WTC11 (cell line): ENCODE data around the gene PFKFB3. TPM values are rescaled to one million over a fixed set of nuclear protein-coding genes. Genes with fewer than 3 reads are reported as not detected.
A peak's percentile ranks its signal among the peaks of the same experiment; 100 is the strongest.
"Not testable (repeated sequence)": the region's sequence is repeated elsewhere in the genome, so short reads cannot be mapped to it uniquely, and the experiment has no call there.

Experiments
- ATAC-seq: fragments of 200-7000 bp; cut with Tn5 transposase; 2 replicates; pipeline ENCODE4 v1.10.0; 2021; ENCODE audit warnings: mild to moderate bottlenecking, moderate library complexity
- CTCF ChIA-PET: fragments of 300-600 bp; sonication (Branson Sonifier 250); formaldehyde crosslinking; loops from one replicate; lab custom pipeline; 2021; ENCODE audit warnings: antibody characterized with exemption; lab: Charles Lee
- POLR2A ChIA-PET: fragments of 350-600 bp; sonication (Branson Sonifier 250); formaldehyde crosslinking; loops from one replicate; lab custom pipeline; 2021; ENCODE audit warnings: antibody characterized with exemption; lab: Charles Lee
- DNase-seq: peaks from one replicate; pipeline ENCODE4 v3.0.0; 2021; ENCODE audit warnings: low spot score
- H3K27ac Mint-ChIP-seq: 2 replicates; pipeline ENCODE4 v1.8.0; 2021; ENCODE audit warnings: mixed read lengths
- H3K27me3 Mint-ChIP-seq: 2 replicates; pipeline ENCODE4 v1.8.0; 2021; ENCODE audit warnings: low read depth, mild to moderate bottlenecking, moderate library complexity, mixed read lengths
- H3K36me3 Mint-ChIP-seq: 2 replicates; pipeline ENCODE4 v1.8.0; 2021; ENCODE audit warnings: mixed read lengths
- H3K4me1 Mint-ChIP-seq: 2 replicates; pipeline ENCODE4 v1.8.0; 2022; ENCODE audit warnings: mixed read lengths
- H3K4me3 Mint-ChIP-seq: 2 replicates; pipeline ENCODE4 v1.8.0; 2021; ENCODE audit warnings: mild to moderate bottlenecking, moderate library complexity, mixed read lengths
- H3K9me3 Mint-ChIP-seq: 2 replicates; pipeline ENCODE4 v1.8.0; 2021; ENCODE audit warnings: mixed read lengths
- ARID4B ChIP-seq: sonication (generic); formaldehyde crosslinking; IDR thresholded peaks from 2 replicates; pipeline ENCODE4 v1.8.0; 2023; ENCODE audit warnings: missing genetic modification reagents, mild to moderate bottlenecking, borderline replicate concordance
- CREB1 ChIP-seq: sonication (generic); formaldehyde crosslinking; IDR thresholded peaks from 2 replicates; pipeline ENCODE4 v1.8.0; 2023; ENCODE audit warnings: mild to moderate bottlenecking, missing genetic modification reagents
- ERG ChIP-seq: fragments of 250-450 bp; sonication (Bioruptor Pico); IDR thresholded peaks from 2 replicates; pipeline ENCODE4 v1.8.0; 2021; ENCODE audit warnings: mild to moderate bottlenecking
- JAZF1 ChIP-seq: fragments of 250-450 bp; sonication (Bioruptor Pico); IDR thresholded peaks from 2 replicates; pipeline ENCODE4 v1.9.0; 2021; ENCODE audit warnings: moderate library complexity, mild to moderate bottlenecking, inconsistent platforms
- NFATC4 ChIP-seq: fragments of 250-450 bp; sonication (Bioruptor Pico); IDR thresholded peaks from 2 replicates; pipeline ENCODE4 v1.9.0; 2021; ENCODE audit warnings: mild to moderate bottlenecking
- NFE2L1 ChIP-seq: sonication (generic); formaldehyde crosslinking; IDR thresholded peaks from 2 replicates; pipeline ENCODE4 v1.8.1; 2023; ENCODE audit warnings: missing genetic modification reagents
- NFYB ChIP-seq: sonication (generic); formaldehyde crosslinking; conservative IDR thresholded peaks from 2 replicates; pipeline ENCODE4 v1.8.0; 2022; ENCODE audit warnings: low read depth, missing genetic modification reagents
- NR2C2 ChIP-seq: sonication (generic); formaldehyde crosslinking; IDR thresholded peaks from 2 replicates; pipeline ENCODE4 v1.8.0; 2022; ENCODE audit warnings: mild to moderate bottlenecking, missing genetic modification reagents
- OVOL2 ChIP-seq: fragments of 250-450 bp; sonication (Bioruptor Pico); IDR thresholded peaks from 2 replicates; pipeline ENCODE4 v1.9.0; 2021; ENCODE audit warnings: mild to moderate bottlenecking, borderline replicate concordance
- RORB ChIP-seq: fragments of 250-450 bp; sonication (Bioruptor Pico); IDR thresholded peaks from 2 replicates; pipeline ENCODE4 v1.9.0; 2021; ENCODE audit warnings: mild to moderate bottlenecking
- SMAD3 ChIP-seq: sonication (generic); formaldehyde crosslinking; IDR thresholded peaks from 2 replicates; pipeline ENCODE4 v1.8.0; 2022; ENCODE audit warnings: missing genetic modification reagents, mild to moderate bottlenecking, borderline replicate concordance
- SOX15 ChIP-seq: fragments of 250-450 bp; sonication (Bioruptor Pico); IDR thresholded peaks from 2 replicates; pipeline ENCODE4 v1.9.0; 2021; ENCODE audit warnings: mild to moderate bottlenecking
- ZNF138 ChIP-seq: sonication (generic); formaldehyde crosslinking; conservative IDR thresholded peaks from 2 replicates; pipeline ENCODE4 v1.8.1; 2022; ENCODE audit warnings: mild to moderate bottlenecking, moderate library complexity, missing genetic modification reagents
- ZNF317 ChIP-seq: sonication (generic); formaldehyde crosslinking; IDR thresholded peaks from 2 replicates; pipeline ENCODE4 v1.8.1; 2023; ENCODE audit warnings: low read depth, mild to moderate bottlenecking, moderate library complexity, missing genetic modification reagents, borderline replicate concordance
- total RNA-seq: library from RNA; stranded (reverse); gene quantifications from 3 replicates; pipeline ENCODE4 v1.2.3, GENCODE V29; 2021
- TF ChIP-seq, protein P1 (sequence below): sonication (generic); formaldehyde crosslinking; IDR thresholded peaks from 2 replicates; pipeline ENCODE4 v1.8.0; 2023; ENCODE audit warnings: missing genetic modification reagents
- TF ChIP-seq, protein P2 (sequence below): fragments of 200-600 bp; IDR thresholded peaks from 2 replicates; pipeline ENCODE4 v1.8.0; 2022; ENCODE audit warnings: antibody characterized with exemption
- TF ChIP-seq, protein P3 (sequence below): sonication (generic); formaldehyde crosslinking; IDR thresholded peaks from 2 replicates; pipeline ENCODE4 v1.8.1; 2023; ENCODE audit warnings: mild to moderate bottlenecking, missing genetic modification reagents

The PFKFB3 gene
- total RNA-seq, 1 experiment from 2014 or later, result 30.6 TPM

DNA sequence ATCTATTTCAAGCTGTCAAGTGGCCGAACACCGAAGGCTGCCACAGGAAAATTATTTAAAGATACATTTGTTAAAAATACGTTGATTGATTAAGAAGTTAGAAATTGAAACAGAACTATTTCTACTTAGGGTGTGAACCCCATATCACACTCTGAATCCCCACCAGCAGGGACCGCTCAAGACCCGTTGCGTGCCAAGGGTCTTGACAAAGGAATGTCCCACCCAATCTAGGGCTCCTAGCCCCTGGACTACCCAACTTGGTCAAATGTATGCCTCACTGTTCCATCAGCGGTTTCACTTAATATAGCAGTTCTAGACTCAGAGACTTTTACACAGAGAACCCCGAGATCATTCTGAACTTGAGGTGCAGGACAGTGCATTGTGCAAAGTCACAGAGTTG is 11.6 kb upstream of the PFKFB3 start:
- POLR2A ChIA-PET, result interaction anchor here (1.0 kb wide), 1 partner anchor 11 kb away, joined by 4 read pairs; the partner anchor contains the start of gene PFKFB3
- Mint-ChIP-seq H3K27me3 (no peaks in the 10 kb centered on the region), H3K27ac (no peak overlapping the region), H3K4me3 (no peak overlapping the region), H3K9me3 (no peaks in the 10 kb centered on the region), H3K36me3 (no peaks in the 10 kb centered on the region)
- DNase-seq, result no peak
- CTCF ChIA-PET, result interaction anchor here (0.5 to 2.1 kb wide), 3 partner anchors 8 to 211 kb away, joined by 4 to 12 read pairs (median 5); partner anchors contain the start of gene PFKFB3
- no peak for TF ChIP-seq CREB1 (CRISPR knock-in tag)
- TF ChIP-seq, protein P1, sequence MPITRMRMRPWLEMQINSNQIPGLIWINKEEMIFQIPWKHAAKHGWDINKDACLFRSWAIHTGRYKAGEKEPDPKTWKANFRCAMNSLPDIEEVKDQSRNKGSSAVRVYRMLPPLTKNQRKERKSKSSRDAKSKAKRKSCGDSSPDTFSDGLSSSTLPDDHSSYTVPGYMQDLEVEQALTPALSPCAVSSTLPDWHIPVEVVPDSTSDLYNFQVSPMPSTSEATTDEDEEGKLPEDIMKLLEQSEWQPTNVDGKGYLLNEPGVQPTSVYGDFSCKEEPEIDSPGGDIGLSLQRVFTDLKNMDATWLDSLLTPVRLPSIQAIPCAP (CRISPR knock-in tag), result no peak
- TF ChIP-seq, protein P2, sequence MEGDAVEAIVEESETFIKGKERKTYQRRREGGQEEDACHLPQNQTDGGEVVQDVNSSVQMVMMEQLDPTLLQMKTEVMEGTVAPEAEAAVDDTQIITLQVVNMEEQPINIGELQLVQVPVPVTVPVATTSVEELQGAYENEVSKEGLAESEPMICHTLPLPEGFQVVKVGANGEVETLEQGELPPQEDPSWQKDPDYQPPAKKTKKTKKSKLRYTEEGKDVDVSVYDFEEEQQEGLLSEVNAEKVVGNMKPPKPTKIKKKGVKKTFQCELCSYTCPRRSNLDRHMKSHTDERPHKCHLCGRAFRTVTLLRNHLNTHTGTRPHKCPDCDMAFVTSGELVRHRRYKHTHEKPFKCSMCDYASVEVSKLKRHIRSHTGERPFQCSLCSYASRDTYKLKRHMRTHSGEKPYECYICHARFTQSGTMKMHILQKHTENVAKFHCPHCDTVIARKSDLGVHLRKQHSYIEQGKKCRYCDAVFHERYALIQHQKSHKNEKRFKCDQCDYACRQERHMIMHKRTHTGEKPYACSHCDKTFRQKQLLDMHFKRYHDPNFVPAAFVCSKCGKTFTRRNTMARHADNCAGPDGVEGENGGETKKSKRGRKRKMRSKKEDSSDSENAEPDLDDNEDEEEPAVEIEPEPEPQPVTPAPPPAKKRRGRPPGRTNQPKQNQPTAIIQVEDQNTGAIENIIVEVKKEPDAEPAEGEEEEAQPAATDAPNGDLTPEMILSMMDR, result no peak
- no peak for TF ChIP-seq NFATC4 (CRISPR knock-in tag)
- TF ChIP-seq NR2C2 (CRISPR knock-in tag), result no peak
- no peak for TF ChIP-seq JAZF1 (CRISPR knock-in tag)
- no peak for TF ChIP-seq ARID4B
- no peak for TF ChIP-seq SOX15 (CRISPR knock-in tag)
- no peak for TF ChIP-seq NFE2L1 (CRISPR knock-in tag)
- TF ChIP-seq, all 79 proteins: peak for 0
- peak; percentile 55 for ATAC-seq
- H3K4me1 Mint-ChIP-seq, result peaks cover 4% of the 10 kb centered on the region; the same call in 1 of the 2 replicates

- Mint-ChIP-seq H3K27ac (no peak overlapping the region; the same call in 1 of the 2 replicates), H3K9me3 (no peaks in the 10 kb centered on the region)
- no peak for TF ChIP-seq SMAD3 (CRISPR knock-in tag)
- TF ChIP-seq NFYB, result no peak
- TF ChIP-seq ZNF317 (CRISPR knock-in tag), result no peak
- TF ChIP-seq ZNF138 (CRISPR knock-in tag), result no peak
- TF ChIP-seq, protein P3, sequence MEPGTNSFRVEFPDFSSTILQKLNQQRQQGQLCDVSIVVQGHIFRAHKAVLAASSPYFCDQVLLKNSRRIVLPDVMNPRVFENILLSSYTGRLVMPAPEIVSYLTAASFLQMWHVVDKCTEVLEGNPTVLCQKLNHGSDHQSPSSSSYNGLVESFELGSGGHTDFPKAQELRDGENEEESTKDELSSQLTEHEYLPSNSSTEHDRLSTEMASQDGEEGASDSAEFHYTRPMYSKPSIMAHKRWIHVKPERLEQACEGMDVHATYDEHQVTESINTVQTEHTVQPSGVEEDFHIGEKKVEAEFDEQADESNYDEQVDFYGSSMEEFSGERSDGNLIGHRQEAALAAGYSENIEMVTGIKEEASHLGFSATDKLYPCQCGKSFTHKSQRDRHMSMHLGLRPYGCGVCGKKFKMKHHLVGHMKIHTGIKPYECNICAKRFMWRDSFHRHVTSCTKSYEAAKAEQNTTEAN (CRISPR knock-in tag), result no peak
- TF ChIP-seq ERG (CRISPR knock-in tag), result no peak
- no peak for TF ChIP-seq OVOL2 (CRISPR knock-in tag)
- no peak for TF ChIP-seq NR2C2 (CRISPR knock-in tag)
- TF ChIP-seq RORB (CRISPR knock-in tag), result no peak
- TF ChIP-seq, all 79 proteins: peak for 0
- no peaks in the 10 kb centered on the region for H3K36me3 Mint-ChIP-seq
- CTCF ChIA-PET, result interaction anchor here (0.5 to 2.1 kb wide), 3 partner anchors 8 to 210 kb away, joined by 4 to 12 read pairs (median 5); partner anchors contain the start of gene PFKFB3
- peaks cover 4% of the 10 kb centered on the region; the same call in 1 of the 2 replicates for H3K4me1 Mint-ChIP-seq
- DNase-seq (no peak), ATAC-seq (no peak)
- H3K27me3 Mint-ChIP-seq, result no peaks in the 10 kb centered on the region
- H3K4me3 Mint-ChIP-seq, result no peak overlapping the region
- POLR2A ChIA-PET, result interaction anchor here (1.0 kb wide), 1 partner anchor 11 kb away, joined by 4 read pairs; the partner anchor contains the start of gene PFKFB3
These were observed 11.2 kb upstream of the PFKFB3 start for GRCh38 chr10:6191569-6191968.

- H3K4me3 Mint-ChIP-seq, H3K36me3 Mint-ChIP-seq, POLR2A ChIA-PET, H3K27me3 Mint-ChIP-seq, H3K27ac Mint-ChIP-seq, DNase-seq, ATAC-seq, H3K4me1 Mint-ChIP-seq, H3K9me3 Mint-ChIP-seq: not testable (repeated sequence)
- CTCF ChIA-PET, result interaction anchor here (1.7 kb wide), 2 partner anchors 9 to 107 kb away, joined by 5 to 12 read pairs; partner anchors contain the start of gene PFKFB3
These were observed 9.4 kb upstream of the PFKFB3 start for GRCh38 chr10:6193342-6193741.
